H1 (cell line): Measurements from ENCODE around the gene PJVK. TPM values are rescaled to one million over a fixed set of nuclear protein-coding genes. Genes with fewer than 3 reads are reported as not detected.

Source experiments
- CTCF ChIA-PET: fragments of 300-600 bp; sonication (Branson Sonifier 250); formaldehyde crosslinking; loops from one replicate; lab custom pipeline; 2021; ENCODE audit not compliant: partially characterized antibody; lab: Charles Lee
- POLR2A ChIA-PET: fragments of 300-600 bp; sonication (Branson Sonifier 250); formaldehyde crosslinking; loops from one replicate; lab custom pipeline; 2021; ENCODE audit warnings: inconsistent platforms; ENCODE audit not compliant: partially characterized antibody; lab: Charles Lee
- DNase-seq, 2 experiments: peaks; one replicate each; pipeline versions ENCODE4 v3.0.0 to v3.0.0-alpha.2; 2010 to 2022; ENCODE audit warnings: low spot score in 2 of 2, low read depth in 1 of 2, mixed read lengths in 1 of 2
- FAIRE-seq: peaks from 2 replicates; lab custom pipeline; 2011; peaks lifted over from hg19 to GRCh38; lab: Jason Lieb, UNC
- H2AFZ ChIP-seq: 2 replicates; pipeline ENCODE4 v1.8.1; 2012; ENCODE audit warnings: low read length, inconsistent platforms
- H2AK5ac ChIP-seq: 2 replicates; pipeline ENCODE4 v1.6.1; 2013; ENCODE audit warnings: low read depth, low read length
- H2BK120ac ChIP-seq: replicated peaks from 2 replicates; pipeline ENCODE3; 2013; ENCODE audit warnings: low read depth, low read length, inconsistent platforms
- H2BK12ac ChIP-seq: 2 replicates; pipeline ENCODE4 v1.6.1; 2013; ENCODE audit warnings: low read depth, low read length
- H2BK15ac ChIP-seq: 2 replicates; pipeline ENCODE4 v1.6.1; 2013; ENCODE audit warnings: low read length
- H2BK20ac ChIP-seq: 2 replicates; pipeline ENCODE4 v1.6.1; 2013; ENCODE audit warnings: low read length
- H2BK5ac ChIP-seq: 2 replicates; pipeline ENCODE4 v1.6.1; 2013; ENCODE audit warnings: low read depth, low read length
- H3K14ac ChIP-seq: 2 replicates; pipeline ENCODE4 v1.6.1; 2013; ENCODE audit warnings: inconsistent platforms; ENCODE audit not compliant: insufficient read length
- H3K18ac ChIP-seq: 2 replicates; pipeline ENCODE4 v1.6.1; 2013; ENCODE audit warnings: low read length; ENCODE audit errors: extremely low read depth
- H3K23ac ChIP-seq: 2 replicates; pipeline ENCODE4 v1.6.1; 2013; ENCODE audit warnings: inconsistent platforms; ENCODE audit not compliant: insufficient read length
- H3K23me2 ChIP-seq: 2 replicates; pipeline ENCODE4 v1.6.1; 2013; ENCODE audit warnings: low read depth, low read length
- H3K27ac ChIP-seq: 2 replicates; pipeline ENCODE4 v1.6.1; 2011; ENCODE audit warnings: low read depth, low read length, inconsistent platforms
- H3K27me3 ChIP-seq, 4 experiments: replicated peaks in 1 of 4; 1 replicate in 1 of 4; 2 replicates in 3 of 4; pipeline versions ENCODE4 v1.6.1 to v1.8.1; 2011 to 2013; ENCODE audit warnings: low read length in 3 of 4, mild to moderate bottlenecking in 3 of 4, inconsistent platforms in 2 of 4, mixed read lengths in 2 of 4, moderate library complexity in 1 of 4; ENCODE audit not compliant: control insufficient read depth in 3 of 4, insufficient read depth in 3 of 4; ENCODE audit errors: extremely low read depth in 1 of 4
- H3K36me3 ChIP-seq, 4 experiments: 2 replicates each; pipeline versions ENCODE4 v1.6.1 to v1.8.1; 2011 to 2013; ENCODE audit warnings: mild to moderate bottlenecking in 4 of 4, low read length in 3 of 4, moderate library complexity in 2 of 4, control low read depth in 1 of 4, inconsistent platforms in 1 of 4; ENCODE audit not compliant: insufficient read depth in 4 of 4, control insufficient read depth in 2 of 4
- H3K4ac ChIP-seq: replicated peaks from 2 replicates; pipeline ENCODE3; 2013; ENCODE audit warnings: low read length, low read depth, mixed read lengths, inconsistent platforms; ENCODE audit not compliant: insufficient read length
- H3K4me1 ChIP-seq, 4 experiments: replicated peaks in 1 of 4; 1 replicate in 1 of 4; 2 replicates in 3 of 4; pipeline versions ENCODE4 v1.6.1 to v1.8.1; 2011 to 2013; ENCODE audit warnings: low read length in 3 of 4, inconsistent platforms in 2 of 4, mixed read lengths in 1 of 4; ENCODE audit not compliant: insufficient read depth in 4 of 4, control insufficient read depth in 3 of 4
- H3K4me2 ChIP-seq, 2 experiments: 2 replicates each; pipeline versions ENCODE4 v1.6.1 to v1.8.1; 2011 to 2013; ENCODE audit warnings: low read depth in 2 of 2, low read length in 2 of 2, control low read depth in 1 of 2, inconsistent platforms in 1 of 2, mild to moderate bottlenecking in 1 of 2; ENCODE audit not compliant: insufficient read depth in 1 of 2
- H3K4me3 ChIP-seq, 4 experiments: fragments of 200-600, 300-600 bp in 1 of 4; sonication (generic), shearing (Covaris generic), sonication (Bioruptor Twin) in 1 of 4; 2 replicates each; pipeline versions ENCODE4 v1.5.1 to v1.8.1; 2011 to 2016; ENCODE audit warnings: low read length in 4 of 4, low read depth in 3 of 4, control low read depth in 2 of 4, inconsistent platforms in 2 of 4, mild to moderate bottlenecking in 2 of 4, mixed read lengths in 1 of 4, moderate library complexity in 1 of 4; ENCODE audit not compliant: insufficient read depth in 2 of 4; ENCODE audit errors: extremely low read depth in 1 of 4
- H3K56ac ChIP-seq: replicated peaks from 2 replicates; pipeline ENCODE3; 2013; ENCODE audit warnings: low read depth, mild to moderate bottlenecking, mixed read lengths, low read length, inconsistent platforms; ENCODE audit not compliant: insufficient read length
- H3K79me1 ChIP-seq: 2 replicates; pipeline ENCODE4 v1.6.1; 2013; ENCODE audit warnings: low read depth, low read length, control low read depth
- H3K79me2 ChIP-seq, 2 experiments: 2 replicates each; pipeline versions ENCODE4 v1.6.1 to v1.8.1; 2012 to 2013; ENCODE audit warnings: low read length in 2 of 2, mild to moderate bottlenecking in 2 of 2, inconsistent platforms in 1 of 2; ENCODE audit not compliant: insufficient read depth in 2 of 2, control insufficient read depth in 1 of 2
- H3K9ac ChIP-seq, 4 experiments: replicated peaks in 1 of 4; 1 replicate in 1 of 4; 2 replicates in 3 of 4; pipeline versions ENCODE4 v1.6.1 to v1.8.1; 2011 to 2013; ENCODE audit warnings: low read depth in 3 of 4, low read length in 3 of 4, control low read depth in 2 of 4, mild to moderate bottlenecking in 2 of 4, moderate library complexity in 2 of 4, inconsistent platforms in 1 of 4; ENCODE audit errors: extremely low read depth in 1 of 4
- H3K9me3 ChIP-seq, 2 experiments: 2 replicates each; pipeline versions ENCODE4 v1.6.1 to v1.8.1; 2012 to 2013; ENCODE audit warnings: mild to moderate bottlenecking in 2 of 2, moderate library complexity in 2 of 2, control low read depth in 1 of 2, inconsistent platforms in 1 of 2, low read depth in 1 of 2, low read length in 1 of 2, mixed read lengths in 1 of 2; ENCODE audit not compliant: insufficient read depth in 2 of 2
- H4K20me1 ChIP-seq, 2 experiments: replicated peaks in 1 of 2; 2 replicates each; pipeline versions ENCODE3 to v1.8.1; 2011 to 2013; ENCODE audit warnings: inconsistent platforms in 2 of 2, low read length in 2 of 2, mild to moderate bottlenecking in 1 of 2; ENCODE audit not compliant: insufficient read depth in 2 of 2, control insufficient read depth in 1 of 2
- H4K5ac ChIP-seq: 2 replicates; pipeline ENCODE4 v1.6.1; 2013; ENCODE audit warnings: low read length, low read depth, mixed read lengths, inconsistent platforms; ENCODE audit not compliant: insufficient read length
- H4K8ac ChIP-seq: 2 replicates; pipeline ENCODE4 v1.8.0; 2013; ENCODE audit warnings: mild to moderate bottlenecking, moderate library complexity, low read length, inconsistent platforms; ENCODE audit not compliant: insufficient read depth; ENCODE audit errors: extremely low read depth
- H4K91ac ChIP-seq: replicated peaks from 2 replicates; pipeline ENCODE3; 2013; ENCODE audit warnings: low read length, mixed read lengths, inconsistent platforms; ENCODE audit not compliant: insufficient read length
- ATF3 ChIP-seq: IDR thresholded peaks from 2 replicates; pipeline ENCODE4 v1.6.1; 2011; ENCODE audit warnings: low read depth, mild to moderate bottlenecking, low read length; ENCODE audit not compliant: insufficient read depth
- CBX8 ChIP-seq: fragments of 300-800, 300-1000 bp; sonication (generic); IDR thresholded peaks from 2 replicates; pipeline ENCODE4 v1.7.1; 2016; ENCODE audit warnings: low read depth, low read length, borderline replicate concordance
- E2F6 ChIP-seq: IDR thresholded peaks from 2 replicates; pipeline ENCODE4 v1.6.1; 2012; ENCODE audit warnings: inconsistent platforms
- EGR1 ChIP-seq: IDR thresholded peaks from 2 replicates; pipeline ENCODE4 v1.6.1; 2011; ENCODE audit warnings: low read depth, low read length, borderline replicate concordance
- HDAC2 ChIP-seq, 2 experiments: fragments of 300-600 bp in 1 of 2; sonication (generic) in 1 of 2; IDR thresholded peaks; 2 replicates each; pipeline ENCODE4 v1.6.1; 2011 to 2012; ENCODE audit warnings: low read depth in 2 of 2, low read length in 2 of 2, mild to moderate bottlenecking in 2 of 2, moderate library complexity in 2 of 2, borderline replicate concordance in 1 of 2, inconsistent platforms in 1 of 2
- KDM1A ChIP-seq: fragments of 200-600, 300-600 bp; sonication (generic); IDR thresholded peaks from 2 replicates; pipeline ENCODE4 v1.7.1; 2016; ENCODE audit warnings: mild to moderate bottlenecking, low read length, borderline replicate concordance
- RXRA ChIP-seq: IDR thresholded peaks from 2 replicates; pipeline ENCODE4 v1.6.1; 2011; ENCODE audit warnings: low read depth, mild to moderate bottlenecking, low read length, moderate library complexity; ENCODE audit not compliant: insufficient read depth
- SIN3A ChIP-seq, 2 experiments: IDR thresholded peaks in 1 of 2; conservative IDR thresholded peaks in 1 of 2; 2 replicates each; pipeline ENCODE4 v1.6.1; 2011 to 2012; ENCODE audit warnings: low read length in 2 of 2, improper control_type of control experiment in 1 of 2, low read depth in 1 of 2, mild to moderate bottlenecking in 1 of 2
- SP1 ChIP-seq: IDR thresholded peaks from 2 replicates; pipeline ENCODE4 v1.6.1; 2011; ENCODE audit warnings: low read depth, low read length
- SP4 ChIP-seq: IDR thresholded peaks from 2 replicates; pipeline ENCODE4 v1.6.1; 2012; ENCODE audit warnings: low read length, inconsistent platforms
- SRF ChIP-seq: IDR thresholded peaks from 2 replicates; pipeline ENCODE4 v1.6.1; 2011; ENCODE audit warnings: mild to moderate bottlenecking, low read depth, low read length, moderate library complexity
- TAF1 ChIP-seq: IDR thresholded peaks from 2 replicates; pipeline ENCODE4 v1.6.1; 2011; ENCODE audit warnings: mild to moderate bottlenecking, low read depth, low read length
- TCF12 ChIP-seq: IDR thresholded peaks from 2 replicates; pipeline ENCODE4 v1.6.1; 2011; ENCODE audit warnings: low read depth, mild to moderate bottlenecking, low read length
- WGBS, 2 experiments: shearing (Covaris generic) in 1 of 2; methylation state at CpG; one replicate each; pipeline versions ENCODE4 v1.1.6 to v1.1.7; 2013 to 2015; ENCODE audit warnings: low lambda C conversion rate in 2 of 2, mixed read lengths in 2 of 2, inconsistent platforms in 1 of 2, low coverage in 1 of 2, missing lambda C conversion rate in 1 of 2; ENCODE audit not compliant: insufficient replicate concordance in 2 of 2, insufficient coverage in 1 of 2, insufficient read length in 1 of 2; ENCODE audit errors: extremely low coverage in 1 of 2, missing lambda C conversion rate in 1 of 2; 5-methylcytosine and 5-hydroxymethylcytosine counted together
- polyA plus RNA-seq, 7 experiments: library from polyadenylated mRNA; depleted of rRNA in 3 of 7; stranded (reverse) in 5 of 7; unstranded in 2 of 7; fragments of >200 nt in 5 of 7; fragments of 200-250 nt in 2 of 7; gene quantifications; 1 replicate in 5 of 7; 2 replicates in 1 of 7; 4 replicates in 1 of 7; pipeline versions ENCODE4 v1.2.1 to v1.2.3, GENCODE V29; 2011 to 2013; ENCODE audit warnings: missing spikeins in 2 of 7, mixed read lengths in 2 of 7
- total RNA-seq: library from RNA; stranded (reverse); fragmentation: NEBNext Ultra II Directional; extraction: Animal tissue kit (Norgen Biotek cat#: 25700); gene quantifications from 2 replicates; pipeline ENCODE4 v1.2.1, GENCODE V29; 2021

PJVK gene
- total and polyA plus RNA-seq, 2 of the 8 experiments (the other 6 are each of a cell fraction or from before 2014, with no cell fraction given), result 2.4 to 2.8 TPM

- Histone ChIP-seq H3K27me3 (no peaks in the 10 kb centered on the region), H3K36me3 (no peaks in the 10 kb centered on the region), H3K4ac (no peak overlapping the region), H2BK5ac (no peak overlapping the region), H3K9me3 (no peaks in the 10 kb centered on the region), H3K56ac (no peak overlapping the region), H4K20me1 (no peaks in the 10 kb centered on the region), H3K9ac (no peak overlapping the region), H2AK5ac (no peak overlapping the region), H2AFZ (no peak overlapping the region), H3K4me1 (no peaks in the 10 kb centered on the region; a peak in 2 of 7 replicates), H4K91ac (no peak overlapping the region), H4K5ac (no peak overlapping the region), H3K4me3 (no peak overlapping the region), H3K79me2 (no peaks in the 10 kb centered on the region), H3K18ac (no peak overlapping the region), H2BK120ac (no peak overlapping the region), H3K23me2 (no peaks in the 10 kb centered on the region; the same call in 1 of the 2 replicates), H3K27ac (no peak overlapping the region), H3K23ac (no peak overlapping the region), H3K79me1 (no peaks in the 10 kb centered on the region), H3K14ac (no peak overlapping the region), H3K4me2 (no peak overlapping the region), H2BK20ac (no peak overlapping the region), H4K8ac (no peak overlapping the region), H2BK15ac (no peak overlapping the region), H2BK12ac (no peak overlapping the region)
- POLR2A ChIA-PET, result interaction anchor here (0.6 to 1.2 kb wide), 2 partner anchors 24 to 64 kb away, joined by 3 read pairs; no protein-coding TSS in a partner anchor
- FAIRE-seq, result no peak
- no peak for DNase-seq
- 97% methylated on average over 5 of the region's 5 CpGs; no CpG with 5 or more reads in 1 of the 2 experiments for WGBS, 2 experiments
- CTCF ChIA-PET, result interaction anchor here (1.5 kb wide), 1 partner anchor 66 kb away, joined by 4 read pairs; no protein-coding TSS in a partner anchor
- TF ChIP-seq E2F6 (no peak), HDAC2 (IDR thresholded peaks at IDR 0.05; ENCODE audit: borderline replicate concordance in 1 of 2, low read depth in 2 of 2, low read length in 2 of 2) (no peak), KDM1A (no peak), TCF12 (no peak), SP1 (no peak), SIN3A (conservative IDR thresholded peaks at IDR 0.05 in 1 of 2, IDR thresholded peaks at IDR 0.05 in 1 of 2; ENCODE audit: low read depth in 1 of 2, low read length in 2 of 2) (no peak), EGR1 (no peak), SRF (no peak), TAF1 (no peak), ATF3 (no peak), CBX8 (no peak), RXRA (no peak), SP4 (no peak)
These were observed 4.8 kb downstream of the PJVK start for GRCh38 chr2:178455947-178456346.
